Measurements from ENCODE around the gene GTF2A1. TPM values are rescaled to one million over a fixed set of nuclear protein-coding genes. Genes with fewer than 3 reads are reported as not detected.

GTF2A1 gene
- total RNA-seq, 1 experiment from 2014 or later, result 34.4 TPM

DNA sequence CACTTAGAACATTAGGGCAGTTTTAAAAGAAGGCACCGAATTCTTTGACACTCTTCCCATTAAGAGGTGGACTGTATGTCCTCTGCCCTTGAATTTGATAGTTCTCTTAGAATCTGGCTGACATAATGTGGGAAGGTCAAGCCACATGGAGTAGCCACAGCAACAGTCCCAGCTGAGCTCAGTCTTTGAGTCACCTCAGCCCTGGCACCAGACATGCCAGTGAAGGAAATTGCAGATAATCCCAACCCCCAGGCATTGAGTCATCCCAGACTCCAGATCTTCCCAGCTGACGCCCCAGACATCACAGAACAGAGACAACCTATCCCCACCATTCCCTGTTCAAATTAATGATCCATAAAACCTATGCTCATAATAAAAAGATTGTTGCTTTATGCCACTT, 83.4 kb downstream of the GTF2A1 start:
- H3K27ac ChIP-seq (ENCODE audit: low read length), result no peak overlapping the region
- DNase-seq (ENCODE audit: low read depth, low spot score) (no peak), ATAC-seq (no peak)
- no peaks in the 10 kb centered on the region for H3K9me3 ChIP-seq (ENCODE audit: control insufficient read depth, insufficient read depth, low read depth, low read length)
- H3K27me3 ChIP-seq (ENCODE audit: control insufficient read depth, insufficient read depth, low read length), result no peaks in the 10 kb centered on the region
- no TSS peak for BruUV-seq (replicated peaks)
- in situ Hi-C loops (cut with HindIII; ENCODE audit: low pct_unique_long_range_greater_than_20kb, low sequenced_read_pairs), result no loop called here
- H3K36me3 ChIP-seq (ENCODE audit: control insufficient read depth, insufficient read depth, low read length), result no peaks in the 10 kb centered on the region
- H3K4me3 ChIP-seq (ENCODE audit: low read depth in 2 of 2, low read length in 2 of 2), result no peak overlapping the region
- intact Hi-C loops (cut with micrococcal nuclease; ENCODE audit: unreplicated experiment), result no loop called here
- no peaks in the 10 kb centered on the region for H3K4me1 ChIP-seq (ENCODE audit: control insufficient read depth, insufficient read depth, low read length)
- TF ChIP-seq POLR2AphosphoS5 (IDR thresholded peaks at IDR 0.05; ENCODE audit: low read depth, low read length), result no peak
- no peak for TF ChIP-seq SIN3A (IDR thresholded peaks at IDR 0.05; ENCODE audit: borderline replicate concordance, insufficient read depth, low read depth, low read length)
- TF ChIP-seq, protein P1, sequence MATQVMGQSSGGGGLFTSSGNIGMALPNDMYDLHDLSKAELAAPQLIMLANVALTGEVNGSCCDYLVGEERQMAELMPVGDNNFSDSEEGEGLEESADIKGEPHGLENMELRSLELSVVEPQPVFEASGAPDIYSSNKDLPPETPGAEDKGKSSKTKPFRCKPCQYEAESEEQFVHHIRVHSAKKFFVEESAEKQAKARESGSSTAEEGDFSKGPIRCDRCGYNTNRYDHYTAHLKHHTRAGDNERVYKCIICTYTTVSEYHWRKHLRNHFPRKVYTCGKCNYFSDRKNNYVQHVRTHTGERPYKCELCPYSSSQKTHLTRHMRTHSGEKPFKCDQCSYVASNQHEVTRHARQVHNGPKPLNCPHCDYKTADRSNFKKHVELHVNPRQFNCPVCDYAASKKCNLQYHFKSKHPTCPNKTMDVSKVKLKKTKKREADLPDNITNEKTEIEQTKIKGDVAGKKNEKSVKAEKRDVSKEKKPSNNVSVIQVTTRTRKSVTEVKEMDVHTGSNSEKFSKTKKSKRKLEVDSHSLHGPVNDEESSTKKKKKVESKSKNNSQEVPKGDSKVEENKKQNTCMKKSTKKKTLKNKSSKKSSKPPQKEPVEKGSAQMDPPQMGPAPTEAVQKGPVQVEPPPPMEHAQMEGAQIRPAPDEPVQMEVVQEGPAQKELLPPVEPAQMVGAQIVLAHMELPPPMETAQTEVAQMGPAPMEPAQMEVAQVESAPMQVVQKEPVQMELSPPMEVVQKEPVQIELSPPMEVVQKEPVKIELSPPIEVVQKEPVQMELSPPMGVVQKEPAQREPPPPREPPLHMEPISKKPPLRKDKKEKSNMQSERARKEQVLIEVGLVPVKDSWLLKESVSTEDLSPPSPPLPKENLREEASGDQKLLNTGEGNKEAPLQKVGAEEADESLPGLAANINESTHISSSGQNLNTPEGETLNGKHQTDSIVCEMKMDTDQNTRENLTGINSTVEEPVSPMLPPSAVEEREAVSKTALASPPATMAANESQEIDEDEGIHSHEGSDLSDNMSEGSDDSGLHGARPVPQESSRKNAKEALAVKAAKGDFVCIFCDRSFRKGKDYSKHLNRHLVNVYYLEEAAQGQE (IDR thresholded peaks at IDR 0.05; ENCODE audit: insufficient read depth in 1 of 2, low read depth in 2 of 2, low read length in 1 of 2), result no peak
- TF ChIP-seq, protein P2, sequence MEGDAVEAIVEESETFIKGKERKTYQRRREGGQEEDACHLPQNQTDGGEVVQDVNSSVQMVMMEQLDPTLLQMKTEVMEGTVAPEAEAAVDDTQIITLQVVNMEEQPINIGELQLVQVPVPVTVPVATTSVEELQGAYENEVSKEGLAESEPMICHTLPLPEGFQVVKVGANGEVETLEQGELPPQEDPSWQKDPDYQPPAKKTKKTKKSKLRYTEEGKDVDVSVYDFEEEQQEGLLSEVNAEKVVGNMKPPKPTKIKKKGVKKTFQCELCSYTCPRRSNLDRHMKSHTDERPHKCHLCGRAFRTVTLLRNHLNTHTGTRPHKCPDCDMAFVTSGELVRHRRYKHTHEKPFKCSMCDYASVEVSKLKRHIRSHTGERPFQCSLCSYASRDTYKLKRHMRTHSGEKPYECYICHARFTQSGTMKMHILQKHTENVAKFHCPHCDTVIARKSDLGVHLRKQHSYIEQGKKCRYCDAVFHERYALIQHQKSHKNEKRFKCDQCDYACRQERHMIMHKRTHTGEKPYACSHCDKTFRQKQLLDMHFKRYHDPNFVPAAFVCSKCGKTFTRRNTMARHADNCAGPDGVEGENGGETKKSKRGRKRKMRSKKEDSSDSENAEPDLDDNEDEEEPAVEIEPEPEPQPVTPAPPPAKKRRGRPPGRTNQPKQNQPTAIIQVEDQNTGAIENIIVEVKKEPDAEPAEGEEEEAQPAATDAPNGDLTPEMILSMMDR (IDR thresholded peaks at IDR 0.05), result no peak
- no peak for TF ChIP-seq TCF7L2 (IDR thresholded peaks at IDR 0.05; ENCODE audit: low read depth, low read length)
- ChIA-PET POLR2A (no interaction called here), CTCF (no interaction called here)

DNA sequence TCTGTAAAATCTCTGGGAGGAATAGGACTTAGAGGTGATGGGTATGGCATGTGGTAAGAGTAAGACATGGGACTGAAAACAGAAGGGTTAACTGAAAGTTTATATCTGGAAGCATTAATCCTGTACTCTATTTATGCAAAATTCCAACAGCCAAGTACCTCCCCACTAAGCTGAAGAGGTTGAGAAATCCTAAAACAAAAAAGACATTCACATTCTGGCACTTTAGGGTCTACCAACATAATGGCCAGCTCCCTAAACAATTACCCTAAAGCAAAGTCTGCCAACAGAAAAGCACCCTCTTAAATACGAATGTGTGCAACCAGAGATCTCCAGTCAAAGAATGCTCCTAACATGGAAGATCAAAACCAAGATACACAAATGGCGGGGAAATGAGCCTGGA, 87.4 kb downstream of the GTF2A1 start:
- in situ Hi-C loops (cut with HindIII; ENCODE audit: low pct_unique_long_range_greater_than_20kb, low sequenced_read_pairs), result no loop called here
- H3K4me3 ChIP-seq (ENCODE audit: low read depth in 2 of 2, low read length in 2 of 2), result no peak overlapping the region
- BruUV-seq (replicated peaks), result no TSS peak
- ATAC-seq (no peak), DNase-seq (ENCODE audit: low read depth, low spot score) (no peak)
- H3K9me3 ChIP-seq (ENCODE audit: control insufficient read depth, insufficient read depth, low read depth, low read length), result no peaks in the 10 kb centered on the region
- H3K27me3 ChIP-seq (ENCODE audit: control insufficient read depth, insufficient read depth, low read length), result no peaks in the 10 kb centered on the region
- ChIA-PET CTCF (no interaction called here), POLR2A (no interaction called here)
- H3K27ac ChIP-seq (ENCODE audit: low read length), result no peak overlapping the region
- H3K4me1 ChIP-seq (ENCODE audit: control insufficient read depth, insufficient read depth, low read length), result no peaks in the 10 kb centered on the region
- intact Hi-C loops (cut with micrococcal nuclease; ENCODE audit: unreplicated experiment), result no loop called here
- TF ChIP-seq SIN3A (IDR thresholded peaks at IDR 0.05; ENCODE audit: borderline replicate concordance, insufficient read depth, low read depth, low read length) (no peak), TCF7L2 (IDR thresholded peaks at IDR 0.05; ENCODE audit: low read depth, low read length) (no peak), POLR2AphosphoS5 (IDR thresholded peaks at IDR 0.05; ENCODE audit: low read depth, low read length) (no peak)
- TF ChIP-seq, protein P1 (IDR thresholded peaks at IDR 0.05; ENCODE audit: insufficient read depth in 1 of 2, low read depth in 2 of 2, low read length in 1 of 2), result no peak
- H3K36me3 ChIP-seq (ENCODE audit: control insufficient read depth, insufficient read depth, low read length), result no peaks in the 10 kb centered on the region

All from Panc1 (cell line).